HG02840 (cell line): Measurements from ENCODE around the gene FUZ.

Experiments
- ATAC-seq: cut with Tn5 transposase; IDR thresholded peaks from one replicate; pipeline ENCODE4 v1.9.1; 2021; ENCODE audit warnings: mild to moderate bottlenecking, moderate library complexity, moderate number of reproducible peaks; ENCODE audit not compliant: unreplicated experiment, low FRiP score

FUZ gene

DNA sequence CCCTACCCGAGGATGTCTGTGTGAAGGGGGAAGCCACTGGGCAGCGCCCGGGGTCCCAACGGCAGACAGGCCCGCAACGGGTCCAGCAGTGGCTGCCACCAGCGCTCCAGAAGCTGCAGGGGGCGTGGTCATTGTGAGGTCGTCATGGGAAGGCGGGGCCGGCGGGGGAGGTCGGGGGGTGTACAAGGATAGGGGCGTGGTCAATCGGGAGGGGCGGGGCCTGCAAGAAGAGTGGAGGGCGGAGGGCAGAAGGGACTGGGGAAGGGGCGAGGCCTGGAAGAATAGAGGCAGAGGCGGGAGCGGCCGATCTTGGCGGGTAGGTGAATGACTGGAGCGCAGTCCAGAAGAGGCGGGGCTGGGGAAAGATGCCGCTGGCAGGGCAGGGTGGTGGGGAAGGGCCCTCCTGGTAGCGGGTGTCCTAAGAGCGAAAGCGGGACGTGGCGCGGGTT lies 4.4 kb downstream of the FUZ start:
- no peak for ATAC-seq

- no peak for ATAC-seq
Measured at GRCh38 chr19:49807904-49808675, 5.0 kb downstream of the FUZ start.

DNA sequence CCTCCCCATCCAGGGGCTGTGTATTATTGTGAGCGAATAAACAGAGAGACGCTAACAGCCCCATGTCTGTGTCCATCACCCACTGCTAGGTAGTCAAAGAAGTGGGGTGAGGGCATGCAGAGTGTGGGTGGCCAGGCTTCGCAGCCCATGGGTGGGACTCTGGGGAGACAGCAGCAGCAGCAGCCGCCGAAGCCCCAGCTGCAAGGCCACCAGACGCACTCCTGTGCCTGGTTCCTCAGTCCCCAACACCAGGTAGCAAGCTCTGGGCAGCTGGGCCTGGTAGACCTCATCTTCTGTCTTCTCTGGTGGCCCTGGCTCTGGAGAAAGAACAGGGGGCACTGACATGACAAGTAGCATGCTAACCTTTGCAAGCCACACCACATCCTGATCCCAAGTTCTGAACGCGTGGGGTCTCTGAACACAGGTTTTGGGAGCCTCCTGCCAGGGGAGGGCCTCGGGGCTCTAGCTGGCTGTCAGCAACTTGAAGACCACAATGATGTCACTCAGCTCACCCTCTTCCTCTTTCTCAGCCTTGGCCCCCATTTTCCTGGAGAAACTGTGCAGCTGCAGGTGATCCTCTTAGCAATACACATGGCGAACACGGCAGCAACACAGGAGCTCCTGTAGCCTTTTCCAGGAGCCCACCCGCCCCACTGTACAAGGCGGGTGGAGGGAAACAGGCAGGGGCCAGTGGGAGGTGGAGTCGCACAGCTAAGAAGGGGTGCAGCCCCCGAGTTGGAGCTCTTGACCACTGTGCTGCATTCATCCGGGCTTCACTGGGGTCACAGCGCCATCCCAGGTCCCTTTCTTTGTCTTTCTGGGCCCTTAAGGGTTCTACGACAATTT lies 5.8 kb downstream of the FUZ start:
- ATAC-seq: no peak

DNA sequence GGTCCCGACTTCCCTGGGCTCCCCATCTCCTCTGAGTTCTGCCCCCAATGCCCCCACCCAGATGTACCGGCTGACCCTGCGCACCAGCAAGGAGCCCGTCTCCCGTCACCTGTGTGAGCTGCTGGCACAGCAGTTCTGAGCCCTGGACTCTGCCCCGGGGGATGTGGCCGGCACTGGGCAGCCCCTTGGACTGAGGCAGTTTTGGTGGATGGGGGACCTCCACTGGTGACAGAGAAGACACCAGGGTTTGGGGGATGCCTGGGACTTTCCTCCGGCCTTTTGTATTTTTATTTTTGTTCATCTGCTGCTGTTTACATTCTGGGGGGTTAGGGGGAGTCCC lies 6.5 kb downstream of the FUZ start:
- no peak for ATAC-seq

GRCh38 chr19:49805822-49806619 lies 7.1 kb downstream of the FUZ start:
- ATAC-seq: no peak

DNA sequence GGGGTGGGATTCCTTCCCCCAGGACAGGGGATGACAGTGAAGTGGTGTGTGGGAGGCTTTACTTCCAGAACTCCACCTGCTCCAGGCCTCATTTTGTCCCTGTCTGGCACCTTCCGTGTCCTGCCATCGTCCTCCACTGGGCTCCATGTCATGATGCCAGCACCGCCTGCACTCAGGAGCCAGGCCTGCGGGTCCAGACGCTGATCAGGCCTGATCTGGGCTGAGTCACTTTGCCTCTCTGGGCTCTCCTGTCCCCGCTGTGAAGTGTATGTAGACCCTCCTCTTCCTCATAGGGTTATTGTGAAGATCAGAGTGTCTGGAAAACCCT lies 9.6 kb downstream of the FUZ start:
- ATAC-seq: no peak

- ATAC-seq: no peak
Measured at GRCh38 chr19:49802836-49803528, 10.1 kb downstream of the FUZ start.

DNA sequence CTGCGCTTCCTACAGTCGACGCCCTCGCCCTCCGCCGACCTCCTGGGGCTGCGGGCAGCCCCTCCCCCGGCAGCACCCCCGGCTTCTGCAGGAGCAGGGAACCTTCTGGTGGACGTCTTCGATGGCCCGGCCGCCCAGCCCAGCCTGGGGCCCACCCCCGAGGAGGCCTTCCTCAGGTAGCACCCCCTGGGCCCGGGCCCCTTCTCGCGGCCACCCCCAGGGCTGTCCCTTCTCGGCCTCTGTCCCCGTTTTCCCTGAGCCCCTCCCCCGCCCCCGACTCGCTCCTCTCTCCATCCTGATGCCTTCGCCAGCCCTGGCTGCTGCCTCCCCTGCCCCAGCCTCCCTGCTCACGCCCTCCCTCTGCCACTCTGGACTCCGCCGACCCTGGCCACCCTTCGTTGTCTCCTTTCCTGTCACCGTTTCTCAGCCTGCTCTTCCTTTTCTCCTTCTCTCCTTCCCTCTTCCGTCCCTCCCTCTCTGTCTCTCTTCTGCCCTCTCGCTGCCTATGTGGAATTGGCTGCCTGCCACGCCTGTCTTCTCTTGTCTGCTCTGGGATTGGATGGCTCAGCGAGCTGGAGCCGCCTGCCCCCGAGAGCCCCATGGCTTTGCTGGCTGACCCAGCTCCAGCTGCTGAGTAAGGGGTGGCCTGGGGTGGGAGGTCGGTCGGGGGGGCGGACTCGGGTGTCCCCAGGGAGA lies 11.0 kb downstream of the FUZ start:
- ATAC-seq: no peak

DNA sequence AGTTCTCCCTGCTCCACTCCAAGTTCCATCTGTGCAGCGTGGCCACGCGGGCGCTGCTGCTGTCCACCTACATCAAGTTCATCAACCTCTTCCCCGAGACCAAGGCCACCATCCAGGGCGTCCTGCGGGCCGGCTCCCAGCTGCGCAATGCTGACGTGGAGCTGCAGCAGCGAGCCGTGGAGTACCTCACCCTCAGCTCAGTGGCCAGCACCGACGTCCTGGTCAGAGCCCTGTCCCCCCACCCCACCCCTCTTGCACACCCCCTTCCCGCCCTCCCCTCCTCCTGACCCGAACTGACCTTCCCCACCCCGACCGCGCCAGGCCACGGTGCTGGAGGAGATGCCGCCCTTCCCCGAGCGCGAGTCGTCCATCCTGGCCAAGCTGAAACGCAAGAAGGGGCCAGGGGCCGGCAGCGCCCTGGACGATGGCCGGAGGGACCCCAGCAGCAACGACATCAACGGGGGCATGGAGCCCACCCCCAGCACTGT lies 11.6 kb downstream of the FUZ start:
- ATAC-seq: no peak

DNA sequence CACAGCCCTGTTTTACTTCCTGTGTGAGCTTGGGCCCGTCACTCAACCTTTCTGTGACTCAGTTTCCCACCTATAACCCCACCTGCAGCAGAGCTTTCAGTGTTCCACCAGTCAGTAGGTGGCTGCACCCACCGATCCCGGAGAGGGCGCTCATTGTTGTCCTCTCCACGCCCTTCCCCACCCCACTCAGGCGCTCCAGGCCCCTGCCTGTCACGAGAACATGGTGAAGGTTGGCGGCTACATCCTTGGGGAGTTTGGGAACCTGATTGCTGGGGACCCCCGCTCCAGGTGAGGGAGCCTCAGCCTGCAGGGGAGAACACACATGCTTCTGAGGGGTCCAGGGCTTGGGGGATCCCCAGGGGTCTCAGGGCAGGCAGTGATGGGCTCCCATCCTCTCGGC lies 12.3 kb downstream of the FUZ start:
- ATAC-seq: no peak

DNA sequence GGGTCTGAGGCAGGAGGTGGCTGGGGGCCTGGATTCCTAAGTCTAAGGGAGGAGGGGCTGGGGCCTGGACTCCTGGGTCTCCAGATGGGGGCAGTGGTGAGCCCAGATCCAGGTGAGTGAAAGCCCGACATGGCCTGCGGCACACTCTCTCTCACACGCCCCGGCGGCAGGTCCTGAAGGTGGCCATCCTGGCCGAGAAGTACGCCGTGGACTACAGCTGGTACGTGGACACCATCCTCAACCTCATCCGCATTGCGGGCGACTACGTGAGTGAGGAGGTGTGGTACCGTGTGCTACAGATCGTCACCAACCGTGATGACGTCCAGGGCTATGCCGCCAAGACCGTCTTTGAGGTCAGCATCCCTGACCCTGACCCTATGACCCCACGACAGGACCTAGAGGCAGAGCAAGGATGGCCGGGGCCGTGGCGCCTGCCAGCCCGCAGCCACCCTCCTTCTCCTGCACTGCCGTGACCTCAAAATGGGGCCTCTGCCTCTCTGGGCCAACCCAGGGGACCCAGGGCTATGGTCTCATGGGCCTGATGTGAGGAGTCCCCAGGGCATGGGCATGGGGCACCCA lies 13.2 kb downstream of the FUZ start:
- no peak for ATAC-seq

GRCh38 chr19:49799271-49799797 lies 13.8 kb downstream of the FUZ start:
- ATAC-seq: no peak

DNA sequence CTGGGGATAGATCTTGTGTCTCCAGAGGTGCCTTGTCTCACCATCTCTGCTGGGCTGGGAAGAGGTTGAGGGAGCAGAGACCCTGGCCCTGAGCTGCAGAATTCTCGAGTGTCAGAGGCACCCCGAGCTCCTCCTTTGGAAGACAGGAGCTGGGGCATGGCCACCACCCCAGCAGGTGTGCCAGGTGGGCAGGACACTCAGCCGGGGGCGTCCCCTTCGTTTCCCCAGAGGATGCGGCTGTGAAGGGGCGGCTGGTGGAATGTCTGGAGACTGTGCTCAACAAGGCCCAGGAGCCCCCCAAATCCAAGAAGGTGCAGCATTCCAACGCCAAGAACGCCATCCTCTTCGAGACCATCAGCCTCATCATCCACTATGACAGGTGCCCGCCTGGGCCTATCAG lies 14.5 kb downstream of the FUZ start:
- no peak for ATAC-seq

DNA sequence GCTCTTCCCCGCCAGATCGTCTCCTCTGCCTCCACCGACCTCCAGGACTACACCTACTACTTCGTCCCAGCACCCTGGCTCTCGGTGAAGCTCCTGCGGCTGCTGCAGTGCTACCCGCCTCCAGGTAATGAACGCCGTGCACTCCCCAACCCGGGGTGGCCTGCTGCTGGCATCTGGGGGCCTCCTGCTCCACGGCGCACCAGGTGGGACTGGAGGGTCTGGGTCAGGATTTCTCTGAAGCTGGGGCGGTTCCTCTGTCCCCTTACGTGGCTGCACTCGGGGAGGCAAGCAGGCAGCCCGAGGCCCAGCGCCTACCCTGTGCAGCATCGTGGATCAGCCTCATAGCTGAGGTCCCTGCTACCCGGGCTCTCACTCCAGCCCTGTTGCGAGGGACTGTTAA lies 17.5 kb downstream of the FUZ start:
- no peak for ATAC-seq

GRCh38 chr19:49793561-49793840 lies 19.6 kb downstream of the FUZ start:
- no peak for ATAC-seq

DNA sequence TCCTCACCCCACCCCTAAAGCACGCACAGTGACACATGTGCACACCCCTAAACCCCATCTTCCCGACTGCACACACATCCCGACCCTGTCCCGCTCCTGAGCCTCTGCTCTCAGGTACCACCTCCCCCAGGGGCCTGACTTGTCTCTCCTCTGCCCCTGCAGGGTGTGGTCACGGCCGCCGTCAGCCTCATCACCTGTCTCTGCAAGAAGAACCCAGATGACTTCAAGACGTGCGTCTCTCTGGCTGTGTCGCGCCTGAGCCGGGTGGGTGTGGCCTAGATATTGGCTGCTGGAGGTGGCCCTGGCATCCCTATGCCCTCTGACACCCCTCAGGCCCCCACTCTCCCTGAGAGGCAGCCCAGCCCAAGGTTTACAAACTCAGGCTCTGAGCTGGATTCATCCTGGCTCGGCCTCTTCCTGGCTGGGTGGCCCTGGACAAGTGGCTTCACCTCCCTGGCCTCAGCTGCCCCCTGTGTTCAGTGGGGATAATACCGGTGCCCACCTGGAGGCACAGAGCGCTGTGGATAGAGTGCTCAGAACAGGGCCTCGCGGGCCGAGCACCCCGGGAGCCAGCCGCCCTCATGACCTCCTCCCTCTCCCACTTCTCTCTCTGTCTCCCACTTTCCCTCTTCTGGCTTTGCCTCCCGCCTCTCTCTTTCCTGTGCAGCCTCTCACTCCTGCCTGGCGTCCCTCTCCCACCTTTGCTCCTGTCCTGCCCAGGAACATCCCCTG lies 20.1 kb downstream of the FUZ start:
- no peak for ATAC-seq

GRCh38 chr19:49791776-49792445 lies 21.2 kb downstream of the FUZ start:
- ATAC-seq: no peak

DNA sequence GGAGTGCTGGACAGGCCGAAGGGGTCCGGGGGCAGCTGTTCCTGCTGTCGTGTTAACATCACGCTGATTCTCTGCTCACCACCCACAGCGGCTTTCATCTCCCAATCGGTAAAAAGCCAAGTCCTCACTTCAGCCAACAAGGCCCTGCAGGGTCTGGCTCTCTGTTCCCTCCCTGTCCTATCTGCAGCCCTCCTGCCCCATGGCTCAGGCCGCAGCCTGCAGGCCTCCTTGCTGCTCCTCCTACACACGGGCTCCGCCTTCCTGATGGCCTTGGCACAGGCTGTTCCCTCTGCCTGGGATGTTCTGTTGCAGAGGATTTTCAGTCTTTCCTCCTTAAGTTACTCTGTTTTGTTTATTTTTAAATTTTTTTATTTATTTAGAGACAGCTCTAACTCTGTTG lies 22.2 kb downstream of the FUZ start:
- ATAC-seq: no peak
